Measurements from ENCODE around the gene NXNL2. TPM values are rescaled to one million over a fixed set of nuclear protein-coding genes. Genes with fewer than 3 reads are reported as not detected.

NXNL2 gene
- total and polyA plus RNA-seq, 2 experiments from 2014 or later = 3.4 to 5.1 TPM

GRCh38 chr9:88587885-88588649 is 53.1 kb downstream of the NXNL2 start:
- H3K4me1 ChIP-seq (ENCODE audit: insufficient read depth) = no peaks in the 10 kb centered on the region
- no peak for DNase-seq (ENCODE audit: low spot score)
- no peak overlapping the region for H3K4me2 ChIP-seq
- no peaks in the 10 kb centered on the region for H3K36me3 Mint-ChIP-seq (ENCODE audit: low read depth)
- H3K4me3 ChIP-seq = no peak overlapping the region
- no peak for TF ChIP-seq JUNB (IDR thresholded peaks at IDR 0.05; ENCODE audit: unreplicated experiment)
- no peaks in the 10 kb centered on the region; the same call in 2 of the 3 replicates for H3K9me3 Mint-ChIP-seq
- no peaks in the 10 kb centered on the region for H3K36me3 ChIP-seq (ENCODE audit: insufficient read depth)
- H3K9me2 ChIP-seq (ENCODE audit: insufficient read depth) = no peaks in the 10 kb centered on the region
- H3K27me3 ChIP-seq (ENCODE audit: insufficient read depth) = no peaks in the 10 kb centered on the region
- H3K79me2 ChIP-seq (replicated peaks; ENCODE audit: insufficient read depth) = no peaks in the 10 kb centered on the region
- no peak overlapping the region for H2AFZ ChIP-seq
- H3K4me3 Mint-ChIP-seq = no peak overlapping the region; the same call in 2 of the 3 replicates
- no peak for ATAC-seq
- no peak overlapping the region for H3K27ac ChIP-seq (ENCODE audit: low read depth)
- no peaks in the 10 kb centered on the region for H3F3A ChIP-seq (replicated peaks; ENCODE audit: low read depth)
- no peaks in the 10 kb centered on the region for H4K20me1 ChIP-seq (replicated peaks; ENCODE audit: insufficient read depth)
- no peak overlapping the region for H3K27ac Mint-ChIP-seq
- peaks cover 4% of the 10 kb centered on the region for H3K27me3 Mint-ChIP-seq (ENCODE audit: insufficient read depth, low read depth, poor library complexity)
- peaks cover 7% of the 10 kb centered on the region; the same call in 2 of the 3 replicates for H3K4me1 Mint-ChIP-seq

GRCh38 chr9:88589656-88590055 is 54.7 kb downstream of the NXNL2 start:
- no peaks in the 10 kb centered on the region for H3K27me3 ChIP-seq (ENCODE audit: insufficient read depth)
- H3K4me2 ChIP-seq = no peak overlapping the region
- DNase-seq (ENCODE audit: low spot score) (no peak), ATAC-seq (no peak)
- H3K79me2 ChIP-seq (replicated peaks; ENCODE audit: insufficient read depth) = no peaks in the 10 kb centered on the region
- Mint-ChIP-seq H3K36me3 (ENCODE audit: low read depth) (no peaks in the 10 kb centered on the region), H3K4me1 (peaks cover 7% of the 10 kb centered on the region; the same call in 2 of the 3 replicates), H3K4me3 (no peak overlapping the region), H3K27me3 (ENCODE audit: insufficient read depth, low read depth, poor library complexity) (peaks cover 4% of the 10 kb centered on the region), H3K9me3 (no peaks in the 10 kb centered on the region; the same call in 2 of the 3 replicates), H3K27ac (no peak overlapping the region)
- H4K20me1 ChIP-seq (replicated peaks; ENCODE audit: insufficient read depth) = no peaks in the 10 kb centered on the region
- no peak overlapping the region for H3K27ac ChIP-seq (ENCODE audit: low read depth)
- H2AFZ ChIP-seq = no peak overlapping the region
- H3K36me3 ChIP-seq (ENCODE audit: insufficient read depth) = no peaks in the 10 kb centered on the region
- no peak overlapping the region for H3K4me3 ChIP-seq
- H3K9me2 ChIP-seq (ENCODE audit: insufficient read depth) = no peaks in the 10 kb centered on the region
- no peaks in the 10 kb centered on the region for H3F3A ChIP-seq (replicated peaks; ENCODE audit: low read depth)
- H3K4me1 ChIP-seq (ENCODE audit: insufficient read depth) = no peaks in the 10 kb centered on the region
- no peak for TF ChIP-seq JUNB (IDR thresholded peaks at IDR 0.05; ENCODE audit: unreplicated experiment)
- TF ChIP-seq POLR2AphosphoS5 (IDR thresholded peaks at IDR 0.05; ENCODE audit: low read depth) = no peak
- no peak for TF ChIP-seq ZNF114 (CRISPR knock-in tag; IDR thresholded peaks at IDR 0.05)
- no peak for TF ChIP-seq CTCF (conservative IDR thresholded peaks at IDR 0.05; ENCODE audit: low read depth in 2 of 2)
- no peak for TF ChIP-seq REST (IDR thresholded peaks at IDR 0.05; ENCODE audit: unreplicated experiment)
- no peak for TF ChIP-seq NANOG (IDR thresholded peaks at IDR 0.05; ENCODE audit: borderline replicate concordance)
- no peak for TF ChIP-seq CREB1 (CRISPR knock-in tag; IDR thresholded peaks at IDR 0.05; ENCODE audit: low read depth)
- TF ChIP-seq EZH2phosphoT487 (IDR thresholded peaks at IDR 0.05; ENCODE audit: unreplicated experiment) = no peak
- no peak for TF ChIP-seq ZNF462 (CRISPR knock-in tag; IDR thresholded peaks at IDR 0.05)
